GM19397 (cell line): ENCODE measurements around the gene ADGRG1.
A peak's percentile ranks its signal among the peaks of the same experiment; 100 is the strongest.

Experiments used
- ATAC-seq: cut with Tn5 transposase; IDR thresholded peaks from one replicate; pipeline ENCODE4 v1.9.1; 2021; ENCODE audit warnings: mild to moderate bottlenecking, moderate library complexity; ENCODE audit not compliant: unreplicated experiment

Gene ADGRG1

GRCh38 chr16:57681950-57682728, 53.7 kb downstream of the ADGRG1 start:
- no peak for ATAC-seq

- ATAC-seq, result no peak
These were observed 54.6 kb downstream of the ADGRG1 start for GRCh38 chr16:57682809-57683635.

- ATAC-seq, result no peak
These were observed 55.5 kb downstream of the ADGRG1 start for GRCh38 chr16:57683636-57684545.

DNA sequence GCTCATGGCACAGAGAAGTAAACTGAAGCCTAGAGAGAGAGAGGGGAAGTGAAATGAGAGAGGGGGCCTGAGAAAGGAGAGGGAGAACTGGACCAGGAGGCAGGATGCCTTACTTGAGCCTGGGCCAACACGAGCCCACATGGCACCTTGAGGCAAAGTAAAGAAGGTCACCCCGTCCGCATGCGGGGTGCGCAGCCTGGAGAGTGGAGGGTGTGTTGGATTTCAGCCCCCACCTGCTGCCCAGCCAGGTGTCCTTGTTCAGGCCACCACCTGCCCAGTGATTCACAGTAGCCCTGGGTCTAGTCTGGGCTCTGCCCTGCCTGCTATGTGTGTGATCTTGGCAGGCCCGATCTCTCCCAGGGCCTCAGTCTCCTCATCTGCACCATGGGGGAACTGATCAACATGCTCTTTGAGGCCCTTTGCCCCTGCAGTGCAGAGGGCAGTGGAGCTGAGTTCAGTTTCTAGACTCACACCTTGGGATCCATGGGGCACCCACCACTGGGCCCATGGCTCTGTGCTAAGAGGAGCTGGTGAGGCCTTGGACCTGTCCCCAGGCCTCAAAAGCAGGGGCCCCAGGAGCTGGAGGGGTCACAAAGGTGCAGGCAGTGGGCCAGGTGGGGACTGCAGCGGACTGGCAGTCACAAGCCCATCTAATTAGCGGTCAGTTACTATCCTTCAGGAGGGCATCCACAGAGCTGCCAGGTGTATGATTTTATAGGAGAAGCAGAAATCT, 56.4 kb downstream of the ADGRG1 start:
- ATAC-seq, result no peak

DNA sequence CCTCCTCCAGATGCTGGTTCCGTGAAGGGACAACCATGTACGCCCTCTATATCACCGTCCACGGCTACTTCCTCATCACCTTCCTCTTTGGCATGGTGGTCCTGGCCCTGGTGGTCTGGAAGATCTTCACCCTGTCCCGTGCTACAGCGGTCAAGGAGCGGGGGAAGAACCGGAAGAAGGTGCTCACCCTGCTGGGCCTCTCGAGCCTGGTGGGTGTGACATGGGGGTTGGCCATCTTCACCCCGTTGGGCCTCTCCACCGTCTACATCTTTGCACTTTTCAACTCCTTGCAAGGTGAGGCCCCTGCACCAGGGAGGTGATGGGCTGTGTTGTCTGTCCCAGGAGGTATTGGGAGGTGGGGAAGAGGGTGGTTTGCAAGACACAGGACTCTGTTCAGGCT, 57.2 kb downstream of the ADGRG1 start:
- ATAC-seq, result no peak

DNA sequence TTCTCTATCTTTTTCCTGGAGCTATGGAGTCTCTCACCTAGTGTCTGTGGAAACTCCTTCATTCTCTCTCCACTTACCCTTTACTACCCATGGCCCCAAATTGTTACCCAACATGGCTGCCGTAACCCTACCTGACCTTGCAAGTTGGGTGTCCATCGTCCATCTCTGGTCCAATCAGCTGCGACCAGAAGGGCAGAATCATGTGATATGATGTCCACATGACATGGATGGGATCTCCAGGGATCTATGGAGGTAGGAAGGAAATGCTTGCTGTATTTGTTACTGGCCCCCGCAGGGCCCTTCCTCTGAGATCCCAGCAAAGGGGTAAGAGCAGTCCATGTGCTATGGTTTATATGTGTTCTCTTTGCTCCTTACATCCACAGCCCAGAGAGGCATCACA, 58.1 kb downstream of the ADGRG1 start:
- ATAC-seq, result no peak

DNA sequence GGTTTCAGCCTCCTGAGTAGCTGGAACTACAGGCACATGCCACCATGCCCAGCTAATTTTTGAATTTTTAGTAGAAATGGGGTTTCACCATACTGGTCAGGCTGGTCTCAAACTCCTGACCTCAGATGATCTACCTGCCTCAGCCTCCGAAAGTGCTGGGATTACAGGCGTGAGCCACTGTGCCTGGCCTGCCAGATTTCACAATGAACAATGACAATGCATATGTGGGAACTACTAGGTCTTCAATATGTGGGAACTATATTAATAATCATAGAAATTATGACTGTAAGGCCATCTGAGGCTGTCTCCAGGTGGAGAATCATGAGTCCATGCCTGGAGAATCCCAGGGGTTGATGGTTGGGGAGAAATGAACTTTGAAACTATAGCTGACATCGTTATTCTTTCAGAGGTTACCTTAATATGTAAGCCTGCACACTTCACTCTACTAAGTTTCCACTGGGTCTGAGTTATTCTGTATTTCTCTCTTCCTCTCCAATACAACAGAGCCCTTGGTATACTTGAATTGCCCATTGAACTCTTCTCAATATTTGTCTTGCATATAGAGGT, 59.0 kb downstream of the ADGRG1 start:
- no peak for ATAC-seq

GRCh38 chr16:57688487-57688986, 60.1 kb downstream of the ADGRG1 start:
- no peak for ATAC-seq

GRCh38 chr16:57688987-57689761, 60.7 kb downstream of the ADGRG1 start:
- no peak for ATAC-seq

- ATAC-seq, result peak; percentile 53
These were observed 61.5 kb downstream of the ADGRG1 start for GRCh38 chr16:57689762-57690558.

GRCh38 chr16:57690782-57691471, 62.5 kb downstream of the ADGRG1 start:
- ATAC-seq, result no peak

- ATAC-seq, result no peak
These were observed 64.2 kb downstream of the ADGRG1 start for GRCh38 chr16:57692636-57693035.

GRCh38 chr16:57693550-57693949, 65.1 kb downstream of the ADGRG1 start:
- no peak for ATAC-seq

- no peak for ATAC-seq
These were observed 65.8 kb downstream of the ADGRG1 start for GRCh38 chr16:57694231-57694724.

DNA sequence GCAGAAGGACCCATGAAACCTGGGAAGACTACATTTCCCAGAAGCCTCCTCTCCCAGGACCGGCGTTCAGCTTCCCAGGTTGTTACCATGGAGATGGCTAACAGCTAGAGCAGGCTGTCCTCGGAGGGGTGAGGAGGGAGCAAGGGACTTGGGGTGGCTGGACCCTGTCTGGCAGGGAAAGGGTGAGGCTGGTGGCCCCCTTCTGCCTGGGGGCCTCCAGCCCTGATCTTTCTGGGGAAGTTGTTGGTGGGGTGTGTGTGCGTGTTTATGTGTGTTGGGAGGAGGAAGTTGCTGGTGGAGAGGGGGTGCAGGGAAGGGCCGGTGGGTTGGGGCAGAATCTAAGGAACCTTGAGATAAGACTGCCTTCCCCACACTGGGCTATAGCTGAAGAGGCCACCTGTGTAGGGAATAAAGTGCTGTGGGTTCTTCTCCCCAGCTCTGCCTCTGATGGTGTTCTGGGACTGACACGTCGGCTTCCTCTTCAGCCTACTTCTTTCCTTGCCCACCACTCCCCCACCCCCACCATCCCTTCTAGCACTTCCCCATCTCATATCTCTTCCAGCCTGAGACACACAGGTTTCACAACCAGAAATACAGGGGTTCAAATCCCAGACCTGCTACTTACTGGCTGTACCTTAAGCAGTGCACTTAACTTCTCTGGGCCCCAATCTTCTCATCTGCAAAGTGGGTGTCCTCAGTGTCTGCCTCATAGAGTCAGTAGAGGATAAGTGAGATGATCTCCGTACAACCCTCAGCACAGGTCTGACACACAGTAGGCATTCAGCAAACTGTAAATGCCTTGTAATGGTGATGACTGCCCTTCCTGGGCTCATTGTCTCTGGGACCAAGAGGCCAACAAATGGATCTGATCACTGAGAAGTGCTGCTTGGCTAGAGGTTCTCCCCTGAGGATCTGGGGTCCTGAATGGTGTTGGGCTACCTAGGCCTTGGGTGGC, 66.6 kb downstream of the ADGRG1 start, which contains the start of gene DRC7:
TSS of gene DRC7 (plus strand) at position 82 of the 955 bp plus-strand sequence. CDS start 3,144 bp downstream, outside the sequence.
- no peak for ATAC-seq

DNA sequence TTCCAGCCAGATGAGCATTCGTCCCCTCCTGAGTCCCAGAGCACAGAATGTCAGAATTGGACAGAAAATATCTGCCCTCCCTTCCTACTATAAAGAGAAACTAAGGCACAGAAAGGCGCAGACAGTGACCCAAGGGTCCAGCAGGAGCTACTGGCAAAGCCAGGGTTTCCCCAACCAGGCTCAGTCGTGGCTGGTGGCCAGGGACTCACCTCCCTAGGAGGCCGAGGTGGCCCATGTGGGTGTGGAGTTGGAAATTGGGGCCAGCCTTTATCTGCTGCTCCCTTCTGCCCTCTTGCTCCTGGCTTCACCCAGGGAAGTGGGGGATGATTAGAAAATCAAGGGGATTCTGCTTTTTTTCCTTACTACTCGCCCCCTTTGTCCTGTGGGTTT, 67.2 kb downstream of the ADGRG1 start:
- no peak for ATAC-seq
